HG02973 (cell line): ENCODE data around the gene CLDN6.

ENCODE experiments used
- ATAC-seq: cut with Tn5 transposase; IDR thresholded peaks from one replicate; pipeline ENCODE4 v1.9.1; 2021; ENCODE audit warnings: moderate library complexity; ENCODE audit not compliant: unreplicated experiment

Gene CLDN6

DNA sequence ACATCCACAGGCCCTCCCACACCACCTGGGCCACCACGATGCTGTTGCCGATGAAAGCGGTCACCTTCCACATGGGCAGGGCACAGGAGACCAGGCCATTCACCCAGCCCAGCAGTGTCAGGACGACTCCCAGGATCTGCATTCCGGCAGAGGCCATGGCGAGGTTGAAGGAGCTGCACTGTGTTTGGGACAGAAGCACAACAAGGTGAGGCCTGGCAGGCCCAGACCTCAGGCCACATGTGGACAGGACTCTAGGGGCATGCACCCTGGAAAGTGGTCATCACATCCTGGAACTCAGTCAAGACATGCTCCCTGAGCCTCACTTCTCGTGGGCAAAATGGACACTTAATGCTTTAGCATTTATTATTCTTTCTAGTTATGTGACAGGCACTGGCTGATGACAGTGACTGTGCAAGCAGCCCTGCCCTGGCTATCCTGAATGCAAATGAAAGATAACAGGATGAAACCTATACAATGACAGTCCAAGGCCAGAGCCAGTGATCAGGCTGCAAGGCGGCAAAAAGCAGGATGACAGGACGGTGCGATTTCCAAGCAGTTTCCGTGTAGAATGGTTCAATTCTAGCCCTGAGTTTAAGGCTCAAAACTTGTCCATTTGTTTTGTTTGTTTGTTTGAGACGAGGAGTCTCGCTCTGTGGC lies 2.0 kb downstream of the CLDN6 start:
- ATAC-seq = no peak

DNA sequence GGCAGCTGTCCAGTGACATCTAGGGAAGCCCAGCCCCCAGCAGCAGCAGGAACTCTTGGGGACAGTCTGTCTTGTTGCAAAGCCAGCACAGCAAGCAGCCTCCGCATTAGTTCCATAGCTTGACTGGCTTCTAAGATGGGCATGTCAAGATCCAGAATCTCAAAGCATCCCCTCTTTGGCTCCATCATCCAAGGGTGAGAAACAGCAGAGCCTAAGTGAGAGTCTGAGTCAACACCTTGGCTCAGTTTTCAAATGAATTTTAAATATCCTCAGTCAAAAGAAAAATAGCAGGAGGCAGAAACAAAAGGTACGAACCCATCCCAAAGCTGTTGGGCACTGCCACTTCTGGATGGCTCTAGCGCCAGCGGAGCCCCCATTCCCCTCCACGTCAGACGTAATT lies 3.0 kb downstream of the CLDN6 start:
- ATAC-seq = no peak

DNA sequence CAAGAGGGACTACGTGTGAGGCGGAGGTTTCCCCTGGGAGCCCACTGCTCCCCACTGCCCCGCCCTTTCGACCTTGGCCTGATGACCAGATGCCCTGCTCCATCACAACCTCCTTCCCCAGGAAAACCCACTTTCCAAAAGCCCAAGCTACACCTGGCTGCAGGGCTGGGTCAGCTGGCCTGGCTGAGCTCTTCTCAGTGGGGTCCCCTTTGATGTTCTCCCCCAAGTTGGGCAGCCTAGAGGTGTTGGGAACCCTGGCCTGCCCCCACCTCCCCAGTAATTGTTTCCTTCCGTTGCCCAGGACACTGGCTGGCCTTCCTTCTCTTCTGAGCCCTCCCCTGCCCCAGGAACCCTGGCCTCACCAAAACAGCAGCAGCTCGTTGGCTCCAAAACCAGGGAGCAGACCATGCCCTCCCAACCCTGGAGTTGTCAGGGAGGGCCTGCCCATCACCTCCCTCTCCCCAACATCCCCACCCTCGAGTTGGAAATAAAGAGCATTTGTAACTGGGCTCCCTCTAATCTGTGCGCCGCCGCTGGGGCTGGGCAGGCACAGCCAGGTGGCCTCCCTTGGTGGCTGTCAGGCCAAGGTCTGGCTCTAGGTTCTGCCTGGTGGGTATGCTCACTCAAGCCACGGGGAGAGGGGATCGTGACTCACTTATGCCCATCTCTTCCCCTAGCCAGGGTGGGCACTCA lies 3.8 kb downstream of the CLDN6 start:
- ATAC-seq = no peak

DNA sequence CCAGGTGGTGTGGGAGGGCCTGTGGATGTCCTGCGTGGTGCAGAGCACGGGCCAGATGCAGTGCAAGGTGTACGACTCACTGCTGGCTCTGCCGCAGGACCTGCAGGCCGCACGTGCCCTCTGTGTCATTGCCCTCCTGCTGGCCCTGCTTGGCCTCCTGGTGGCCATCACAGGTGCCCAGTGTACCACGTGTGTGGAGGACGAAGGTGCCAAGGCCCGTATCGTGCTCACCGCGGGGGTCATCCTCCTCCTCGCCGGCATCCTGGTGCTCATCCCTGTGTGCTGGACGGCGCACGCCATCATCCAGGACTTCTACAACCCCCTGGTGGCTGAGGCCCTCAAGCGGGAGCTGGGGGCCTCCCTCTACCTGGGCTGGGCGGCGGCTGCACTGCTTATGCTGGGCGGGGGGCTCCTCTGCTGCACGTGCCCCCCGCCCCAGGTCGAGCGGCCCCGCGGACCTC lies 4.5 kb downstream of the CLDN6 start:
- no peak for ATAC-seq

DNA sequence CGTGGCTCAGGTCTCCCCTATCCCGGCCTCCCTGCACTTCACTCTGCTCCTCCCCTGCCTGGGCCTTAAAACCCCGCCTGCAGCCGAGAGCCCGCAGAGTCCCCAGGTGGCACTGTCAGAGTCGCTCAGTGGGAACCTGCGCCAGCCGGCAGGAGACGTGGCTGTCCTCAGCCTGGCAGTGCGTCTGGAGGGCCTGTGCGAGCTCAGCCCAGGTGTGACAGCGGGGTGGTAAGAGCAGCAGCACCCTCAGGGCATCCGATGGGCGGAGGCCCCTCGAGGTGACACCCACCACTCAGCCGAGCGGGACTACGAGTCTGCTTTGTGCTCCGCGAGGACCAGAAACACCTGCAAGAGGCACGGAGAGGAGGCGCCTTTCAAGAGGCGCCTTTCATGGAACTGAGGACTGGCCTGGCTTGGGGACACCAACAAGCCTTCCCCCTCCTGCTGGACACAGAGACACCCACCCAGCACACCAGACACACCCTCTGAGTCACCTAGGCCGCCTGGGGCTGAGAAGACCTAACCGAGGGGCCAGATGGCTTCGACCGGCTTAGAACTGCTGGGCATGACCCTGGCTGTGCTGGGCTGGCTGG lies 5.1 kb downstream of the CLDN6 start, which contains the start of gene CLDN9:
CLDN9 (plus strand) TSS at position 96 of the 593 bp plus-strand sequence; CDS start at position 536, 440 bp downstream.
- no peak for ATAC-seq

DNA sequence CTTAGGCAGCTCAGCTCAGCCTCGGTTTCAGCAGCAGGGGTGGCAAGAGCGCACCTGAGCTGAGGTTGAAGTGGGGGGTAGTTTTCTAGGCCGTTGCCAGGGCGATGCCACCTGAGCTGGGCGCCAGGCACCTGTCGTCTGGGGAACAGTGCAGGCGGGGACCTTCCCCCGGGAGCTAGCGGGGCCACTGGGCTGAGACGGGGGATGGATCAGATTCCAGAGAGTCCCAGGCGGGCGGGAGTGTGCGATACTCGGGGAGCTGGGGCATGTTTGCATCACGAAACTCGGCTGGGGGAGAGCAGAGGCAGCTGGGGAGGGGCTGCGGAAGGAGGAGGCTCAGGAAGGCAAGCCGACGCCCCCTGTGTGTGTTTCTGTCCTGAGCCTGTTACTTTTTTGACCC lies 5.7 kb downstream of the CLDN6 start:
- no peak for ATAC-seq

DNA sequence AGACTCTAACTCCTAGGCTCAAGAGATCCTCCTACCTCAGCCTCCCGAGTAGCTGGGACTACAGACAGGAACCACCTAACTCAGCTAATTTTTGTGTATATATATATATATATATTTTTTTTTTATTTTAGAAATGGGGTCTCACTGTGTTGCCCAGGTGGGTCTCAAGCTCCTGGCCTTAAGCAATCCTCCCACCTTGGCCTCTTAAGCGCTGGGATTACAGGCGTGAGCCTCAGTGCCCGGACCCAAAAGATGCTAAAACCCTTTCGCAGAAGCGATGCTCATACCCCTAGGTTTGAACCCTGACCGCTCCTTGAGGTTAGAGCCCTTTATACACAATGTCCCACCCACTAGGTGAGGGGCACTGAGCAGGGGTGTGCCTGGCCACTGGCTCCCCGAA lies 7.5 kb downstream of the CLDN6 start:
- ATAC-seq = no peak

DNA sequence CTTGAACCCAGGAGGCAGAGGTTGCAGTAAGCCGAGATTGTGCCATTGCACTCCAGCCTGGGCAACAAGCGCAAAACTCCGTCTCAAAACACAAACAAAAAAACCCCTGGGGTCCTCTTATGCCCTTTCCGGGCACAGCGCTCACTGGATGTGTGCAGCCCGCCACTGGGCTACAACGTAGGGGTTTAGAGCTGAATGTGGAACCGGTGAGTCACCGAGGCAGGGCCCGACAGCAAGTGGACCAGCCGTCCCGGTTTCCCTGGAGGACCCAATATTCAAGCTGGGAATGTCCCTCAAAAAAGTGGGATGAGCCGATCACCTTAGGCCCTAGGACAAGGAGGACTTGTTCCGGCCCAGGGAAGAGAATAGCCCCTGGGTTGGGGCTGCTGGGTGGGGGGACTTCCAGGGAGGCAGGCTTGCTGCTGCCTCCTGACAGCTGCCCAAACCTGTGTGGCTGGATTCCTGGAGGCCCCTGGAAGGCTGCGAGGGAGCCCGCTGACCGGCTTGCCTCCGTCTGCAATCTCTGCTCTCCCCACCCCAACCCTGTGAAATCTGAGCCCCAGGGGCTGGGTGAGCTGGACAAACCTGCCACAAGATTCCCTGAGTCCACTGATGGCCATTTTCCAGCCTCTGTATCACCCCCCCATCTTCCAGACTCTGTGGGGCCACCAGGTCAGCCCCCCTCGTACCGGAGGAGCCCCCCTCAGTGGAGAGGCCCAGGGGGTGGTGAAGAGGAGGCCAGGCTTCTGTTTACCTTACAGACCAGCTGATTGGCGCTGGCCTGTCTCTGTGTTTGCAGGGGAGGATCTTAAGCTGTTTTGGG lies 8.2 kb downstream of the CLDN6 start:
- ATAC-seq = no peak

DNA sequence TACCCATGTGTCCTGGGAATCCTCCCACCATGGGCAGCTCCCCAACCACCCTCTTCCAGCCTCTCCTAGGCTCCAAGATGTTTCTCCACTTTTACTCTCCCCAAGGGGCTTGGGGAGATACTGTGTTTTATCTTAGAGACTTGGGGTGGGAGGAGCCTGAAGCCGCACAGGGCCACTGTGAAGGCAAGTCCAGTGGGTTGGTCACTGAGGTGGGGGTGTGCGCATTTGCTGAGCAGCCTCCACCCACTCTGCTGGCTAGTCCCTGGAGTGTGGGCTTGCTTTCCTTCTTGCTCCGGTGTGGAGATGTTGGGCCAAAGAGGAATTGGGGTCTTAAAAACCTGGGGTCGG lies 9.3 kb downstream of the CLDN6 start:
- ATAC-seq = no peak

DNA sequence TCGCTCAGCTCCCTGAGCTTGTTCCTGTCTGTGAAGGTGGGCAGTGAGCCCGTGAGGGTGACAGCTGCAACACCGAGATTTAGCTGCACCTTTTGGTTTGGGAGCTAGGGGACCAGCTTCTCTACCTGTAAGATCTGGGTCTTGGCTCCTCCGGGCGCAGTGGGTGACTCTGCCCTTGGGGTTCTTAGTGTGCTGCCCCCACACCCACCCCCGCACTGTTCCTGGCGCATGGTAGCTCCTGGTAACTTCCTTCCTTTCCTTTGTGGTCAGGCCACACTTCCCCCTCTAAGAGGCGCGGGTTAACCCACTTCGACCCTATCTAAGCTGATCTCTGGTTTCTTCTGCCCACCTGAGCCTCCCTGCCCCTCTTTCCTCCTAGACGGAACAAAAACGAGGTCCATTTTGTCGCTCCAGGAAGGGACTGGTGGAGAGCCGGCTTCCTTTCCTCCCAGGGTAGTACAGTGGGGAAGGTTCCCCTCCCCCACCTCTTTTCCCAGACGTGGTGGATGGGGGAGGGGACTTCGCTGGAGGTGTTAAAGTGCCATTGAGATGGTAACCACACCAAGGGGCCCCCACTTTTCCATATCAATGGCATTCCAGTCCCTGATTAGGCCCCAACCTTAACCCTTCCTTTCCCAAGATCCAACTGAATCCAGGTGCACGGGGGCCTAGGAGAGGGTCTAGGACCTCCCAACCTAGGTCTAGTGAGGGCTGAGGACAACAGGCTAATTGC lies 9.9 kb downstream of the CLDN6 start:
- ATAC-seq = no peak

DNA sequence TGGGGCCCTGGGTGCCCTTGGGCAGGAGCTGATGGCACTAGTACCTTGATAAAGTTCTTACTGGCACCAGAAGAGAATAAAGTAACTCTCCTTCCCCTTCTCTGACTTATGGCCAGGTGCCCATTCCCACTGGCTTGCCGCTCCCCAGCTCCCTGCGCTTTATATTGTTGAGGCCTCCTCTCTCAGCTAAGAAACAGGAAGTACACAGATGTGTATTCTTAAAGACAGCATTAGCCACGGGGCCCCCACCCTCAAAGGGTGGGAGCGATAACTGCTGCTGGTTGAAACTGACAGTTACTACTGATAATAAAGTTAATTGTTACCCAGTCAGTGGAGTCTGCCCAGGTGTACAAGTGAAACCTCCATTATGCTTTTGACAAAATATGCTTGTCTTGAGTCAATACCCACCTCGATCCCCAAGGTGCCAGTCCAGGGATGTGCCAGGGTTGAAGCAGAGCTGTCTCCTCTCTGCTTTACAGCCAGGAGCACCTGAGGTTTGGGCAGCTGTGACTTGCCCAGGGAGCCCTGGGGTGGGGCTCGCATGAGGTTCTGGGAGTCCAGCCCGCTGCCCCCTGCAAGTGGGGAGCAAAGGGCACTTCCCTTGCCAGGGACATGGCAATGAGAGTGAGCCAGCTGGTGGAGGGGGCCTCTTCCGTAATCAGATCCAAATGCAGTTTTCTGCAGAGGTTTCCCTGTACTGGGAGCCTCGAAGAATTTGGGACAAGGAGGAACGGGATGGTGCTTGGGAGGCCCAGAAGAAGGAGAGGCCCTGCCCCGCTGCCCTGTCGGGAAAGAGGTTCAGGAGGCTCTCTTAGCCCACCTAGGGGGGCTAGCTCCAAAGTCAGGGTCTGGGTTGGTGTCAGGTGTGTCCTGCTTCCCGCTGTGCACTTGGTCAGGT lies 10.7 kb downstream of the CLDN6 start:
- no peak for ATAC-seq

DNA sequence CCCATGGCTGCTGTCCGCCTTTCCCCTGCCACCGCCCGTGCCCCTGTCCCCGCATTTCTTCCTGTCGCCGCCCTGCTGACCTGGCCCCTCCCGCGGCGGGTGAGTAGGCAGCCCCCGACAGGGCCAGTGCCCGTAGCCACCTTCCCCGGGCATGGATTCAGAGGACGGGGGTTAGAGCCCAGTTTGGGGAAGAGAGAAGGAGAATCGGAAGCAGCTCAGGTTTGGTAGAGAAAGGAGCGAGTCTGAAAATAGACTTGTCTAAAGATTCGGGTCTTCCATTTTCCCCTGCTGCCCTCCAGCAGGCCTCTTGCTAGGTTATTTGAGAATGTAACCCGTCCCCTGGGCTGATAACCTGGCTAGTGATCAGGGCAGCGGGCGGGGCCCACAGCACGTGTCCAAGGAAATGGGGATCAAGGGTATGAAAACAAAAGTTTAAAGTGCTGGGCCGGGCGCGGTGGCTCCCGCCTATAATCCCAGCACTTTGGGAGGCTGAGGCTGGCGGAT lies 13.2 kb downstream of the CLDN6 start:
- ATAC-seq = no peak

DNA sequence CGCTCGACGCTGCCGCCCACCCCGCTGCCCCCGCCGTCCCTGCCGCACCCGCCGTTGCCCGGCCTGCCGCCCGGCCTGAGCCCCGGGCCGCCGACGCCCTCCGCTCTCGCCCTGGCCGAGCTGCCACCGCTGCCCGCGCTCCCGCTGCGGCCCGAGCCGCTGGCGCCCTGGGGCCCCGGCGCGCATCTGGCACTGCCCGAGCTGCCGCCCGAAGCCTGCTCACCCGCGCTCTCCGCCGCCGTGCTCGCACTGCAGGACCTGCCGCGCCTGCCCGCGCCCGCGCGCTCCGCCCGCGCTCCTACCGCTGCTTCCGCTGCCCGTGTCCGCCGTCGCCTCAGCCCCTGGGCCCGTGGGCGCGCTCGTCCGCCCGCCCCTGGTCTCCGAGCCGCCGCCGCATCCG lies 13.7 kb downstream of the CLDN6 start:
- ATAC-seq = peak; percentile 11

DNA sequence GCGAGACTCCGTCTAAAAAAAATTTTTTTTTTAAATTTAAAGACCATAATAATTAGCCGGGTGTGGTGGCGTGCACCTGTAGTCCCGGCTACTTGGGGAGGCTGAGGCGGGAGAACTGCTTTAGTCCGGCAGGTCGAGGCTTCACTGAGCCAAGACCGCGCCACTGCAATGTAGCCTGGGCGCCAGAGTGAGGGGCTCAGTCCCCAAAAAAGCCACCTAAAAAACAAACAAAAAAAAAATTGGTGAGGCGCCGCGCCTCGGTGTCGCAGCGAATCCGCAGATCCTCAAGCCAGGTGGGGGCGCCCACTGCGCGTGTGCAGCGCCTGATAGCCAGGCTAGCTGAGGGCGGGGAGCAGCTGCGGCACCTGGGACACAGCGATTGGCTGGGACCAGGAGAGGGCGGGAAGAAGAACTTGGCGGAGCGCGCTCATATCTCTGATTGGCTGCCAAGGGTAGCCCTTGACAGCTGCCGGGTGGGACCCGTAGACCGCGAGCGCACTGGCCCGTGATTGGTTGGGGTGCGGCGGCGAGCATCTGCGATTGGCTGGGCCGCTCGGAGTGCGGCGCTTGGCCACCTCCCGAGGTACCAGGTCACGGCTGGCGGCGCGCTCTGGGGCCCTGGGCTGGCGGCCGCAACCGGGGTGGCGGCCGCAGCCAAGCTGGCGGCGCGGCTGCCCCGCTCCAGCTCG lies 14.3 kb downstream of the CLDN6 start:
- peak; percentile 84 for ATAC-seq

DNA sequence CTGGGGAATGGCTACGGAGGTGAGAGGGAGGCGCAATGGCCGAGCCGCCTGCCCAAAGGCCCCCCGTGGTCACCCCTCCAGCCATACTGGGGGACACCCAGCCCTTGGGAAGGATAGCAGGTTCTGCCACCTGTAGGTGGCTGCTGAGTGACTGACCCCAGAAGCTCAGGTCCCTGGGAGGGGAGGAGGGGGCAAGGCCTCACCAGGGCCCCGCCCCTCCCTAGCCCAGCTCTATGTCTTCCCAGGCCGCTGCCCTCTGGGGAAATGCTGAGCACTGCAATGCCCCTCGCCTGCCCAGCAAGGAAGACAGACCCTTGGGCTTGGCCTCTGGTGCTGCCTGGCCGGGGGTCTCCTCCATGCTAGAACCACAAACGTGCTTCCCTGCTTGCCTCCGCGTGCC lies 16.7 kb downstream of the CLDN6 start:
- no peak for ATAC-seq

DNA sequence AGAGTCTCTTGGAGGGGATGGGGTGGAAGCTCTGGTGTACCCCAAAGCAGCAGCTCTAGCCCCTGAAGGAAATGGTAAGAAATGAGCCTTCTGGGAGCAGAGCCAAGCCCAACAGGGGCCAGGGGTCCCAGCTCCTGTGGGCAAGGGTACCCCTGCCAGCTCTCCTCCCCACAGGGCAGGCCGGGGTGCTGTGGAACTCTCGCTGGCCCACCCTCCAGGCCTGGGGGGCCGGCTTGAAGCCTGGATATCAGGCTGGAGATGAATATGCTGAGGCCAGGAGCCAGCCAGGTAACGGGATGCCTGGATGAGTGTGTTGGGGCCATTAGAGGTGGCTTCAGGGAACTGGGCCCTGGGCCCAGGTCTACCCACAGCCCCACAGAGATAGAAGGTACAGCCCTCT lies 17.4 kb downstream of the CLDN6 start:
- no peak for ATAC-seq

DNA sequence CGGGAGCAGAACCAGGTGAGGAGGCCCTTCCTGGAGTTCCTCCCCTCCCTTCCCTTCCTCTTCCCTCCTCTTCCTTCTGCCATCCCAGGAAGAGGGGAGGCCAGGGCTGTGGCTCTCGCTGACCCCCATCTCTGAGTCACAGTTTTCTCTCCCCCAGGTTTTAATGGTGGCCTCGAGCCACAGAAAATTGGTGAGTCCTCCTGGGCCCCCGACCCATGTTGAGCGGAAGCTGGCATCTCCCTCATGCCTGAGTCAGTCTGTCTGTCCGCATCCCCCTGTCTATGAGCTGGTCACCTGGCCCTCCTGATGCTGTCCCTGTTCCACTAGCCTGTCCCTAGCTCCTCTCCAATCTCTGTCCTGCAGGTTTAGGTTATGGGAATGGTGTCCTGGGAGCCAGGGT lies 18.1 kb downstream of the CLDN6 start:
- ATAC-seq = no peak

DNA sequence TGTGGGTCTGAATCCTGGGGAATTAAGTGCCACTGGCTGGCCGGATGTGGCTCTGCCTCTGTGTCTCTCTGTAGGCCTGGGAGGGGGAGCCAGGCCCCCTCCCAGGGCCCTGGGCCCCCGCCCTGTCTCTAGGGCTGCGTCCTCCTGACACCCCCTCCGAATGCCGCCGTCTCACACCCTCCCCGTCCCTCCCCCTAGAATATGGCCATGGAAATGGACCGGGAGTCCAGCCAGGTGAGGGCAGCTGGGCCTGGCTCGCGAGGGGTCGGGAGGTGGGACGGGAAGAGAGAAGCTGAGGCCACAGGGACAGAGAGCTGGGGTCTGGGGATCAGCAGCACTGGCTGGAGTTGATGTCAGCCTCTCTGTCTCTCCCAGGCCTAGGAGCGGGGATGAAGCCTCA lies 21.7 kb downstream of the CLDN6 start:
- no peak for ATAC-seq
